GM18951 (cell line): ENCODE measurements around the gene P2RX4.
A peak's percentile ranks its signal among the peaks of the same experiment; 100 is the strongest.
"Not testable (repeated sequence)": the region's sequence is repeated elsewhere in the genome, so short reads cannot be mapped to it uniquely, and the experiment has no call there.

Experiments
- POLR2A ChIP-seq: IDR thresholded peaks from 4 replicates; pipeline ENCODE4 v1.6.1; 2011; ENCODE audit warnings: mild to moderate bottlenecking; ENCODE audit not compliant: insufficient read length, insufficient read depth; ENCODE audit errors: extremely low read depth
- in situ Hi-C: fragments of 300-500 bp; cut with MboI; formaldehyde crosslinking; loops from one replicate; pipeline ENCODE4 v1.12.0; 2022; ENCODE audit warnings: low sequenced_read_pairs, mixed read lengths, inconsistent platforms; ENCODE audit not compliant: unreplicated experiment

P2RX4 gene

GRCh38 chr12:121218588-121219352 is 8.8 kb downstream of the P2RX4 start:
- in situ Hi-C loops, result no loop called here
- no peak for TF ChIP-seq POLR2A

GRCh38 chr12:121219353-121219986 is 9.5 kb downstream of the P2RX4 start:
- in situ Hi-C loops, result no loop called here
- no peak for TF ChIP-seq POLR2A

GRCh38 chr12:121222847-121223246 is 12.9 kb downstream of the P2RX4 start:
- TF ChIP-seq POLR2A, result no peak
- in situ Hi-C loops, result no loop called here

- TF ChIP-seq POLR2A, result no peak
- in situ Hi-C loops, result no loop called here
These were observed 13.7 kb downstream of the P2RX4 start for GRCh38 chr12:121223292-121224285.

GRCh38 chr12:121224591-121224990 is 14.7 kb downstream of the P2RX4 start:
- TF ChIP-seq POLR2A, result no peak
- in situ Hi-C loops, result no loop called here

- TF ChIP-seq POLR2A, result no peak
- in situ Hi-C loops, result no loop called here
These were observed 16.5 kb downstream of the P2RX4 start for GRCh38 chr12:121226399-121226798.

- in situ Hi-C loops, result not testable (repeated sequence)
These were observed 16.9 kb downstream of the P2RX4 start for GRCh38 chr12:121226871-121227270.

GRCh38 chr12:121227294-121227693 is 17.4 kb downstream of the P2RX4 start:
- peak; percentile 55 for TF ChIP-seq POLR2A
- in situ Hi-C loops, result no loop called here

- no peak for TF ChIP-seq POLR2A
- in situ Hi-C loops, result no loop called here
These were observed 19.2 kb downstream of the P2RX4 start for GRCh38 chr12:121228919-121229665.

- in situ Hi-C loops, result not testable (repeated sequence)
These were observed 20.1 kb downstream of the P2RX4 start for GRCh38 chr12:121229826-121230537.

GRCh38 chr12:121230538-121230907 is 20.6 kb downstream of the P2RX4 start:
- no peak for TF ChIP-seq POLR2A
- in situ Hi-C loops, result no loop called here

GRCh38 chr12:121232163-121232562 is 22.2 kb downstream of the P2RX4 start:
- TF ChIP-seq POLR2A, result no peak
- in situ Hi-C loops, result no loop called here

- in situ Hi-C loops, result no loop called here
- TF ChIP-seq POLR2A, result no peak
These were observed 23.2 kb downstream of the P2RX4 start for GRCh38 chr12:121232977-121233627.
